ENCODE results near the gene TANC1.
A peak's percentile ranks its signal among the peaks of the same experiment; 100 is the strongest.
"Not testable (repeated sequence)": the region's sequence is repeated elsewhere in the genome, so short reads cannot be mapped to it uniquely, and the experiment has no call there.

TANC1 gene

DNA sequence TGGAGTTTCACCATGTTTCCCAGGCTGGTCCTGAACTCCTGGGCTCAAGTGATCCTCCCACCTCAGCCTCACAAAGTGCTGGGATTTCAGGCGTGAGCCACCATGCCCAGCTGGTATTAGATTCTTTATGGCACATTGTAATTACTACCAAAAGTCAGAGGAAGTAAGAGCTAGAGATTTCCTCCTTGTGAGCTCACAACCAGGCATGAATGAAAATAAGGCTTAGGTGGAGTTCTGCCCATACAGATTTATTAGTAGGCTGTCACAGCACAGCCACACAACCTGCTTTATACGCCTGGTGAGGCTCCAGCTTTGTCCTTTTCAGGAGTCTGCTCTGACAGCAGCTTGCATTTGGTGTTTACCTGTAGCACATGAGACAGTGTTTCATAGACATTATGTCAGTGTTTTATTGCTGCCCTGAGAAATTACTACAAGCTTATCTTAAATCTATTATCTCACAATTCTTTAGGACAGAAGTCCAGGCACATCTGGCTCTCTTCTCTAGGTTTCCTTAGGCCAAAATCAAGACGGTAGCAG, 156.6 kb downstream of the TANC1 start:
- no peak for DNase-seq

DNA sequence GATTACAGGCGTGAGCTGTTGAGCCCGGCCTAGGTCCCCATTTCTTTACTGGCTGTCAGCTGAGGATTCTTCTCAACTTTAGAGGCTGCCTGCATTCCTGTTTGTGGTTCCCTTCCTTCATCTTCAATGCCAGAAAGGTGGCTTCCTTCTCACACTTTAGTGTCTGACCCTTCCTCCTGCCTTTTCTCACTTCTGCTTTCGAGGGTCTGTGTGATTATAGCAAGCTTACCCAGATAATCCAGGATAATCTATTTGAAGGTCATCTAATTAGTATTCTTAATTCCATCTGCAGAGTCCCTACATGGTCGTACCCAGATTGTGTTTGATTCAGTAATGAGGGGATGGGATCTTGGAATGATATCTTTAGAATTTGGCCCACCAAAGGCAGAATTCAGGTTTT, 157.4 kb downstream of the TANC1 start:
- DNase-seq, result no peak

DNA sequence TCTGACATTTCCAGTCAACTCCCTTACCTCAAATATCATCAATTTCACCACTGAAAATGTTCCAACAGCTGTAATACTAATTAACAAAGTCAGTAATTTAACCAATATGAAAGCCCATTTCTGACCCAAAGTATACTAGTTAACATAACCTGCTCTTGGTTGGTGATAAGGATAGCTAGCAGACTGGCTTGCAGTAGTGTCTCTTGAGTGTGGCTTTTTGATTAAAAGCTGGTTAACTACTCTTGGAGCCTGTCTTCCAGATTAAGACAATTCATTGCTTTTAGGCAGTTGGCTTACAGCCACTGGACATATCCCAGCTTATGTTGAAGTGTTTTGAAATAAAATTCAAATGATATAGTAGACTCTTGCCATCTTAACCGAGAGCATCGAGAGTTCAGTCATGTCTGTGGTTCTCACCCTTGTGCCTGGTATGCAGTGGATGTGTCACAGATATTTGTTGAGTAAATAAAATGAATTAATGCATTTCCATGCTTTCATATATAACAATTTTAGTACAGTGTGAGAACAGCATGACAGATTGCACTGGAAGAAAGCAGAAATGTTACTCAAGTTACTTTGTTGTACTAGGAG, 158.1 kb downstream of the TANC1 start:
- DNase-seq, result no peak

DNA sequence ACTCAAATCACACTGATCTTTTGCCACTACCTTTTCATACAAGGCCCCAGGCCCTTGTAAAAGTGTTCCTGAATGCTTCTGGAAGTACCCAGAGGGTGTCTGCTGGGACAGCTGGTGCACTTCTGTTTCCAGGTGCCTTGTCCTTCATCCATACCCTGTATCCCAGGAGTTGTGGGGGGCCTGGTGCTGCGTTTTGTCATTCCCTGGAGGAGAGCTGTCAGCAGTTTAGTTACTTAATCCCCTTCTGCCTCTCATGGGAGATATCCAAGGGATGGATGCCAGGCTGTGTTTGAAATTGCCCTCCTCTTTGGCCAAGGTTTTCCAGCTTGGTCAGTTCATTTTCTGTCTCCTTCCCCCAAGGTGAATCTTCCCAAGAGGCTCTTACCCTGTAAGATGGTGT, 159.8 kb downstream of the TANC1 start:
- no peak for DNase-seq

DNA sequence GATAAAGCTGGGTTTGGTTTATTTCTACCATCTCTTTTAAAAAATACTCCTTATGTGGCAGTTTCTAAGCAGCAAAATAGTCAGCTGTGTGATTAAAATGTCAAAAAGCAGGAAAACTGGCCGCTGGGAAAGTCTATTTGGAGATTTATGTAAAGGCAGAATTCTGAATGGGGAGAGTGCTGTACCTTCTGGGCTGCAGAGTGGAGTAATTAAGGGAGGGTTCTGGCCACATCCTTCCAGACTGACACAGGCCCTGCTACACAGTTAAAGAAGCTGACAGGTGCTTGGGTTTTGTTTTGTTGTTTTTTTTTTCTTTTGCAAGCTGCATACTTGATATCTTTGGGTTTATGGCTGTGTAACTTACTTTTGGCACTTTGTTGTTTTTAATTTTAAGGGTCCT, 160.8 kb downstream of the TANC1 start:
- DNase-seq, result no peak

DNA sequence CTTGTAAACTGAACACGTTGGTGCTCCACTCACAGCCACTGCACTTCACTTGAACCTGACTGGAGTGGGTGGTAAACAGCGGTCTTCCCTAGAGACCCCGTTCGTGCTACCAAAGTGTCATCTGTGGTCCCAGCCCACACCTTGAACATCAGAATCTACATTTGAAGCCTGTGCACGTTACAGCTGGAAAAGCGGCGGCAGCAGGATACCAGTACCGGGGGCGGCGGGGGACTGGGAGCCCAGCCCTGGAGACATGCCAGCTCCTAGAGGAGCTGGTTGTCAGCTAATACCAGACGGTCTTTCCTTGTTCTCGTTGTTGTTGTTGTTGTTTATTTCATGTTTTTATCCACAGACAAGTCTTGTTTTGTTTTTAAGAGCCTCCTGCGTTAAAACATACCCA, 161.4 kb downstream of the TANC1 start:
- DNase-seq, result peak; percentile 34

DNA sequence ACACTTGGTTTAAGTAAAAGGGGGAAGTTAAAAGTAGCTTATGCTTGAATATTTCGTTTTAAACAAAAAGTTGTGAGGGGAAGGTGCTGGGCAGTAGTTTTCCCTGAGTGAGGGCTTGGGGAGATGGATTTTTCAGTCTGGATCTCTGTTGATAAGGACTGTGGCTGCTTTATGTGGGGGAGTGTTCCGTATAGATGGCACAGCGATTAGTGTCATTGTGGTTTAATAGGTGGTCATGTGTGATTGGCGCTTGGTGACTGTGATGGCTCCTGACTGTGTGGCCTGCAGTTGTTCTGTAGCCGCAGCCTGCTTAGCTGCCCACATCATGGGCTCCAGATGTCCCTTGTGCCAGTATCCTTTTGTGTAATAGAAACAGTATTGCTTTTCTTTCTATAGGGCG, 161.9 kb downstream of the TANC1 start:
- no peak for DNase-seq

DNA sequence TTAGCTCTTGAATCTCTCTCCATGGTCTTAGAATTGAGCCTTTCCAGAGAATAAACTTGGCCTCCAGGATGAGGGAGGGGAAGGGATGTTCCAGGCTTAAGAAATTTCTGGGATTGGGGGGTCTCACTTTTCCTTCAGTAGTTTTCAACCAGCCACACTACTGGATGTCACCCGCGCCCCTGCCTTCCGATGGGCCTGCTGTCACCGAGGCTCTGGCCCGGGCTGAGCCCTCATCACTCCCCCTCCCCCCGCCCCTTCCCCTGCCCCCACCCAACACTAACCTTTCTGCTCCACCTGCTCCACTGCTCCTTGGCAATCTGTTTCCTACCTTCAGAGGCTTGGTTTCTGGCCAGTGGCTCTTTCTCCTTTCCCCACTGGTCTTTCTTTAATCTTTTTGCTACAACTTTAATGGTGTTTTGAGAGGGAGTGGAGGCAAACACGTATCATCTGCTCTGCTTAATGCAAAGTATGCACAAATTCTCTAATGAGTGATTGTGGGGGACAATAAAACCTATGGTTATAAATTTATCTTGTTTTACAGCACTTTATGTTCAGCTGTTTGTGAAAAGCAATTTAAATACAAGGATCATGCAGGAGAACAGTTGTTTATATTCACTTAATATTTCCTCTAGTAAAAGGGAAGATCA, 162.9 kb downstream of the TANC1 start:
- no peak for DNase-seq

DNA sequence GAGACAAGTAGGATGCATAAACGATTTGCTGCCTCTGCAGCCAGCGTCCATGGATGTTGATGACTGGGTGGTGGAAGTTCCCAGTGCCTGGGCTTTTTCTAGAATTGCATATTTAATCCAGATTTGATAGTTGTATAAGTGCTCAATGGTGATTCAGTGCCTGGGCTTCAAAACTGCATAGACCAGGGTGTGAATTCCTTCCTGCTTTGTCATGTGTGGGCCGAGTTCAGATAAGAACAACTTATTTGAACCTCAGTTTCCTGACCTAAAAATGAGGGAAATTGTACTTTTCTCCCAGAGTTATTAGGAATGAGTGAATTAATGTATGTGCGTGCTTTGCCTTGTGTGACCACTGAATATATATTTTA, 163.5 kb downstream of the TANC1 start:
- no peak for DNase-seq

DNA sequence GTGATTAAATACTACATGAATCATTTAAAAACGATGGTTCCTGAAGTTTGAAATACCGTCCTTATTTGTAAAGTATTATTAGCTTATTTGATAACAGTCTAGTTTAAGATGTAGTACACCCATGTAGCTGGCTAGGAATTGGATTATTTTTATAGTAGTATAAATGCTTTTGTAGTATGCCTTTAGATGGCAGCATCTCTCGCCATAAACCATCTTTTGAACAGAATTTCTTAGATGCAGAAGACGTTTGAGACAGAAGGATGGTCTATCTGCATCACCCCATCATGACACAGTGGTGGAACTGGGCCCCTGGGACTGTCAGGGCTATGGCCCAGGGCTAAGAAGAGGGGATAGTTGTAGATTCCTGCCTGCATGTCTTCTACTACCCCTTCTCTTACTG, 165.4 kb downstream of the TANC1 start:
- no peak for DNase-seq

DNA sequence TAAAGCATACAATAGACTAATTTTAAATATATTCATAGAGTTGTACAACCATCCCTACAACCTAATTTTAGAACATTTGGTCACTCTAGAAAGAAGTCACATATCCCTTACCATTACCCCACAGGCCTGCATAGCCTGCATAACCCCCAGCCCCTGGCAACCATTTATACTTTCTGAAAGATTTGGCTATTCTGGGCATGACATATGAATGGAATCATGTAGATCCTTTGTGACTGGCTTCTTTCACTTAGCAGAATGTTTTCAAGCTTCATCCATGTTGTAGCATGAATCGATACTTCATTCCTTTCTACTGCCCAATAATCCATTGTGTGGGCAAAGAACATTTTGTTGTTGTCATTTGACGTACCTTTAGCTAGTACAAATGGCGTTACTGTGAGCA, 166.5 kb downstream of the TANC1 start:
- DNase-seq, result no peak

DNA sequence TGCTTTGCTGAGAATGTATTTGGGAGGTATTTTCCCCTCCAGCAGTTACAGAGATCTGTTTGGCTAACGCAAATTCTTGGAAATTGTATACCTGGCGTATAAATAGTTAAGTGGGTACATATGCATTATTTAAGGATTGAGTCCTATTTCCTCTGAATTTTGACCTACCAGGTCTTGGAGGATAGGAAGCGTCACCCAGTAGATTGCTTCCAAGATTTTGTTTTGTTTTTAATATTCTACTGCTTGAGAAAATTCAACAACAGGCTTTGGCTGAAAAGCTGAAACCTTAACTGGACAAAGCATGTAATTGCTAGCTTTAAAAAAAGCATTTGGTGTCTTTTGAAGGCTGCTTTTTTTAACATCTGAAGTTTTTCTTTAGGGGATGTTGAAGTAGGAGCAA, 168.0 kb downstream of the TANC1 start:
- DNase-seq, result no peak

DNA sequence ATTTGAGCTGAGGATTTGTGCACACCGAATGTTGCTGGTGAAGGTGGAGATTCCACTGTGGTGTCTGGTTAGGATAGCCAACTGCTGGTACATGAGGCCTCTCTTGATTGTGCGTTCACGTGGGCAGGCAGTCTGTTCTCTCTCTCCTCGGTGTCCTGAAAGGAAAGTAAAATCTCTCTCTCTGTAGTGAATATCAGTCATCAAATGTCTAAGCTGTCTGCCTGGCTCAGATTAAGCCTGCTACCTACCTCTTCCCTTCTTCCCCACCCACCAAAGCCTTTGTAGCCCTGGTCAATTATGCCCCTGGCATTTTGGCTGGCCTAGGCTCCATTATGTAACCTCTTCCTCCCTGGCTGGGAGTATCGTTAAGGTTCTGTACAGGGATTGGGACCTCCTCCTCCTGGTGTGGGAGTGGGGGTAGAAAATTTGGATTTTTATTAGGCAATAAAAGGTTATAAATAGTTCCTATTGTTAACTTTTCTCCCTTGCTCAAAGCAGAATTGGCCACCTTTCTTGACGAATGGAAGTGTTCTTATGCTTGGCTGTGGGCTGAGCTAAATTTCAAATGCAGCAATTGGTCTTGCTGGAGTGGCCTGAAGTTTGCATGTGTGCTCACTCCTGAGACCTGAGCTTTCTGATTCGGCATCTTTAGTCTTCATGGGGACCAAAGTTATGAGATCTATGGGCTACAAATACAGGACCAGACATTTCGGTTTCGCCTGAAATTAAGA, 169.2 kb downstream of the TANC1 start:
- DNase-seq, result no peak

DNA sequence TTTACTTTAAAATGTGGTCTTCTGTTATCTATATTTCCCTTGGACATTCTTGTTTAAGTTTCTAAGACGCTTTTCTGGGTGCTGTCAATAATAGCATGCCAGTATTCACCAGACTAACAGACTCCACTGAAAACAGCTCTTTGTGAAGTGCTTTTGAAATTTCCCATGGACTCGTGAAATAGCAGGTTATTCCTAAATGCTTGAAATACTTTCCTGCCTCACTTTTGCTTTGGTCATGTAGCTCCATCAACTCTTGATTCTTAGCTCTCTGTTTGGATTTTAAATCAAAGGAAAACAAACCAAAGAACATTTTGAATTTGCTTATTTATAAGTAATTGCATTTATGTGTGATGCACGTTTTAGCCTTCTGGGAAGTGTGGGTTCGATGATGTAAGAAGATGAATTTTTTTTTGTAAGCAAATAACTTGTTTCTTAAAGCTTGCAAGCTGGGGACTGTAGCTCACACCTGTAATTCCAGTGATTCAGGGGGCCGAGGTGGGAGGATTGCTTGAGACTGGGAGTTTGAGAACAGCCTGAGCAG, 170.3 kb downstream of the TANC1 start:
- DNase-seq, result no peak

DNA sequence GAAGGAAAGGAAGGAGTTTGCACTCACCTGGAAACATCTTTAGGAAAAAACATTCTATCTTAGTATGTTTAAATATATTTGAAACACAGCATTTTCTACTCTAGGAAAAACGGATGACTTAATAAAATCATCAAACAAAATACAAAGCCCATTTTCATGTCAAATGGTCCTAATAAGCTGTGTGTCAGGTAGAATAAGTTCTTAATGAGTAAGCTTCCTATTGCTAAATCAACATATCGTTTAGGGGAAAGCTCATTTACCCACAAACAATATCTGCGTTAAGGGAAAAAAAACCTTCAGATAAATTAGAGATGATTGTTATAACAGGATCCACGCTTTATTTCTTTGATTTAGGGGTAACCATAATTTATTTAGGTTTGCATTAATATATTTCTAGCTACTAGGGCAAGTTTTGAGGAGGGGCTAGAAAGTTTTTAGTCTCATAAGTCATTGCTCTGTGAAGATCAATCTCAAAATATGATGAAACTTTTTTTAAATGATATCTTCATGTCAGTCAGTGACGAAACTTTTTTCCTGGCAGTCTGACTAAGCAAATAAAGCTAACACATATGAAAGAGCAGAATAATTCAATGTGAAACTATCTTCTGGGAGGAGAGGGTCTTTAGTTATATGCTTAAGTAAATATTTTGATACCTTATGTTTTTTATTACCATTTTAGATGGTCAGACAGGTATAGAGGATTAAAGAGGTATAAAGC, 170.9 kb downstream of the TANC1 start:
- no peak for DNase-seq

DNA sequence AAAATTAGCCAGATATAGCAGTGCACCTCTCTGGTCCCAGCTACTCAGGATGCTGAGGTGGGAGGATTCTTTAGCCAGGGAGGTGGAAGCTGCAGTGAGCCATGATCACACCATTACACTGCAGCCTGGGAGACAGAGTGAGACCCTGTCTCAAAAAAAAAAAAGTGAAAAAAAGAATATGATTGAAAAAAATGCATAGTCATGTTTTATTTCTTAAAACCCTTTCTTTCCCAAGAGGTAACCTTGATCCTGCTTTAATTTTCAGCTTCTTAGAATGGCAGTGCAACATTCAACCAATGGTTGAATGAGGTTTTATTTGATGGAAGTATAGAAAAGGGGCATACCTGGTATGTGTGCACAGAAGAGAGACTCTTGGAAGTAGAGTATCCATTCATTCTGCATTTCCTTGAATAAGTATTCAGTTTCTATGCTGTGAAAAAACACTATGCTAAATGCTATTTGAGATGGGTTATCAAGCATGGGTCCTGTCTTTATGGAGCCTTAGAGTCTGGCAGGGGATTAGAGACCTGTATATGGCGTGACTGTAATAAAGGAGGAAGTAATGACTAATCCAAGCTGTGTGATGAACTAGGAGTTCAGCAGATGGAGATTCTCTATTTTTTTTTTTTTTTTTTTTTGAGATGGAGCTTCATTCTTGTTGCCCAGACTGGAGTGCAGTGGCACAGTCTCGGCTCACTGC, 171.8 kb downstream of the TANC1 start:
- DNase-seq, result no peak

DNA sequence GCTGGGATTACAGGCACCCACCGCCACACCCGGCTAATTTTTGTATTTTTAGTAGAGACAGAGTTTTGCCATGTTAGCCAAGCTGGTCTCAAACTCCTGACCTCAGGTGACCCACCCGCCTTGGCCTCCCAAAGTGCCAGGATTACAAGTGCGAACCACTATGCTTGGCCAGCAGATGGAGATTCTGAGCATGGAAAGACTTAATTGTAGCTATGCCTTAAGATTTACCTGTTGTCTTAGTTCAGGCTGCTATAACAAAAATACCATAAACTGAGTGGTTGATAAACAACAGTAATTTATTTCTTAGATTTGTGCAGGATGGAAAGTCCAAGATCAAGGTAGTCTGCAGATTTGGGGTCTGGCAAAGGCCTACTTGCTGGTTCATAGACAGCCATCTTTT, 172.4 kb downstream of the TANC1 start:
- DNase-seq, result not testable (repeated sequence)

DNA sequence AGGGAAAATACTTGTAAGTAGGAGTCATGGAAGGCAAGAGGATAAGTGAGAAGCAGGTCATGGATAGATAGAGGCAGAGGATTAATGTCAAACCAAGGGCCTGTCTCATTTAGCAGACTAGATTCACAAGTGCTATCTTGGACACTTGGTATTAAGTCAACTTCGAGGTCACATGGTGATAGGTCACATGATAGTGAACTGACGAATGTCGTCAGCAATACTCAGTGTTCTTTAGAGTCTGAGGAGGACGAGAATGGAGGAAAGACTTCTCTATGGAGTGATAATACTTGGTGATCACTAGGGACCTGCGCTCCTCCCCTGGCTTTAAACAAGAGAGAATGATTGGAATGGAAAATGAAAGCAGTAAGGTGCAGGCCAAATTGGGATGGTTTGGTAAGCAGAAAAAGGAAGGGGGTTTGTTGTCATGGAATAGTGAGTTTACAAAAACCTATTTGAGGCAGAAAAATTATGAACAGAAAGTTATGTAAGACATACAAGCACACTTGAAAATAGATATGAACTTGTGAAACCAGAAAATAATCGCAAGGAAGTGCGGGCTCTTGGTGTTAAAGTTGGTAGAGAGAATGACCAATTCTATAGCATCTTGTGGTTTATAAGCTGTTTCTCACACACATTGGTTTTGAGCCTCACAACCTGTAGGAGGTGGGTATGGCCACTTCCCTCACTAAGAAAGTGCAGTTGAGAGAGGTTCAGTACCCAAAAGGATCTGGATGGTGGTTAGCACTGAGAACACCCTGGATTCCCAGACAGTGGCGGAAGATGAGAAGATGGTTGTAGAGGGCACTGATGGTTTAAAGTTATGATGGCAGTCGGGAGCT, 176.6 kb downstream of the TANC1 start:
- no peak for DNase-seq

DNA sequence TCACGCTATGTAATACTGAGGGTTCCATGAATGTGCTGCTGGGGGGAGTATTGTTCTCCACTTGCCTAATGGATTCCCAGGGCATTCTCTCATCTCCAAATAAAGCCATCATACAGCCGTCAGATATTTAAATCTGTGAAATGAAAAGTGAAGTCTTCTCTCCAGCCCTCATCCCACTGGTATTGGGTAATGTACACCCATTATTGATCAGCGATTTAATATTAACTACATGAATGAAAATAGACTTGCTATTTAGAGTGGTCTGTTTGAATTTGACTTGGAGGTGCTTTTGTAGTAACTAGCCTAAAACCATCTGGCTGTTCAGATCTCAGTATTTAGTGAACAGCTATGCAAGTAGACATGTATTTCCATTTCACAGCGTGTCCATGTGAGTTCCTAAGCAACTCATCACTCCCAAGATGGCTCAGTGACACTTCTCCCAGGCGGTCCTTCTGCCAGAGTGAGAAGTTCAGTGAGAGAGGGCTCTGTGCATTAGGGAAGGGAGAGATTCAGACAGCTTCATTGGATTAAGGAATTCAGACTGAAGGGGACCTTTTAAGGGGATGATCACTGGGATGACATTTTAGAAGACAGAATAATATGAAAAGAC, 177.4 kb downstream of the TANC1 start:
- DNase-seq, result no peak

DNA sequence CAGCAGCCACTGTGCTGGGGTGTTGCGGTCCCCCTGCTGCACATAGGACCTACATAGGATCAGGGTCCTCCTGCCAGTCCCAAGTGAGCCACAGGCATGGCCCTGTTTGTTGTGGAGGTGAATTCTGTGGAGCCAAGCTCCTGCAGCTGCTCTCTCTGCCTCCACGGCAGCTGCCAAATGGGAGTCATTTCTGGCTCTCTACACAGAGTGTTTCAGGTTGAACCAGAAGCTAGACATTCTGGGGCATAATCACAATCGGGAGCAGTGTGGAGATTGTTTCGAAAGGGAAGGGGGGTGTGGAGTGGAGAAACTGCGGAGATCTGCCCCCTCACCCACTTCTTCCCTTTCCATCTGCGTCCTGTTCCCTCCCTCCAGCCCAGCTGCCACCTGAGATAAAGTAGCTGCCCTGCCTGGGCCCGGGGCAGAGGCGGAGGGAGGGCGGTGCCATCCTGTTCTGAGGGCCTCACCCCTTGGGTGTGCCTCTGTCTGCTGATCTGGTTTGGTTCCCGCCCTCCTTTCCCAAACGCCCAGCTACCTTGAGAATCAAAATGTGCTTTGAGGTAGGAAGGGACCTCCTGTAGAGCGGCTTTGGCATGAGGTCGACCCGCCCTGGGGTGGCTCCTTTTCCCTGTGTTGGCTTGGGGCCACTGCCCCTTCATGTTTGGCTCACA, 178.7 kb downstream of the TANC1 start:
- peak; percentile 91 for DNase-seq

DNA sequence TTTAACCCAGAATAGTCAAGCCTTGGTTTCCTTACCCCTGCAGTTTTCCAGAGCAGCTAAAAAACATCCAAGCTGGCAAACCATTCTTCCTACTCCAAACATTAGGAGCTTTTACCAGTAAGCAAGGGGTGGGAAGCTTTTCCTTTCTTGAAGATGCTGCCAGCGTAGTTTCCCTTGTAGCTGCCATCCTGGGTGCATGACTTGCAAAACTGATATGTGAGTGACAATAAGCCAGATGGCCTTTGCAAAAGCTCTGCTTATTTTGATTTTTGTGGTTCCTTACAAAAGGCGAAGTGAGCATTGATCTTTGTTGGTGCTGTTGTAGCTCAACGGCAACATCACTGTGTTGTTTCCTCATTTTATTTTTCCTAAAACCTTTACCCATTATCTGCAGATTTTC, 179.2 kb downstream of the TANC1 start:
- peak; percentile 30 for DNase-seq
